GM19043 (cell line): Measurements from ENCODE around the gene F8A3.
"Not testable (repeated sequence)": the region's sequence is repeated elsewhere in the genome, so short reads cannot be mapped to it uniquely, and the experiment has no call there.

ENCODE experiments used
- ATAC-seq: cut with Tn5 transposase; IDR thresholded peaks from one replicate; pipeline ENCODE4 v1.9.1; 2021; ENCODE audit warnings: low read depth; ENCODE audit not compliant: unreplicated experiment

Gene F8A3

DNA sequence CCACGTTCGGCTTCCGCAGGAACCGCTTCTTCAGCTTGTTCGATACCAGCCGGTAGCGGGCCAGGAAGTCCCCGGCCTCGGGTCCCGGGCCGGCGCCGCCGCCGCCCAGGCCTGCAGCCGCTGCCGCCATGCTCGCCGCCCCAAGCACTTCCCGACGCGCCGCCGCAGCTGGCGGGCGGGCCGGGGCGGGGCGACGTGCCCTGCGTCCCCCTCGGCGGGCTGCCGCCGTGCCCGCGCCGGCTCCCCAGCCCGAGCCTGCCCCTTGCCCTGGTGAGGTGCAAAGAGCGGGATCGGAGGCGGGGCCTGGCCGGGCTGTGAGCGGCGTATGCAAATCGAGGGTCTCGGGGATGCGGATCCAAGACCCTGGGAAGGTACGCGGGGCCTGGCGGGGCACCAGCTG, at the start of gene F8A3:
Gene F8A3, minus strand, starts transcription at position 150 of the 400 bp plus-strand sequence. Its CDS starts 20 bp downstream, at position 130.
- ATAC-seq, result peak; percentile 65

DNA sequence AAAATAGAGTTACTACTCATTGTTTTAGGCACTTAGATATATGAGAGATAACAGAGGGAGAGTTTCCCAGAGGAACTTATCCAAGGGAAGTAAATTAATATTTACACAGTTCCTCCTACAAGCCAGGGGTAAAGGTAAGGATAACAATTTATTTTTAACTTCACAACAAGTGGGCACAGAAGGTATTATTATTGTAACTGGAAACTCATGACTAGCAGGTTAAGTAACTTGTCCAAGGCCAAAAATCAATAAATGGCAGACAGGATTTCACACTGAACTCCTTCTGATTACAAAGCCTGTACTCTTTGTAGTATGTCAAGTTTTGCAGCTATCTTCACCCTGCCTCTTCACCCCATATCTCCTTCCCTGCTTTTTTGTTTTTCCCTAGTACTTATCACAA, 46.9 kb upstream of the F8A3 start:
- ATAC-seq, result no peak

GRCh38 chrX:155495134-155495533, 36.7 kb upstream of the F8A3 start:
- ATAC-seq, result not testable (repeated sequence)

DNA sequence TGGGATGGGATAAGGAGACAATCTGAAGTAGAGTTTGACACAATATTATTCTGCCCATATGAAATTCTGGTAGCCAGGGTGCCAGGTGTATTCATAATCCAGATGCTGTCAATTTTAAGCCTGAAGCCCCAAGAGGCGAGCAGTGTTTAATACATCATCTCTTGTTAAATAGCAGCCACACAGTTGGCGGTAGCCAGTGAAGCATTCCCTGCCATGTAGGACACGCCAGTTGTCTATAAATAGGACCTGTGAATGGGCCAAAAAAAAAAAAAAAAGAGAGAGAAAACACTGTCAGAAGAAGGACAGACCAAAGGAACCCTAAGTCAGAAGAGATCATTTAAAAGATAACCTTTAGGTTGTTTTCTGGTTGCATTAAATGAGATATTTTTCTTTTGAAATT, 33.0 kb upstream of the F8A3 start:
- not testable (repeated sequence) for ATAC-seq

DNA sequence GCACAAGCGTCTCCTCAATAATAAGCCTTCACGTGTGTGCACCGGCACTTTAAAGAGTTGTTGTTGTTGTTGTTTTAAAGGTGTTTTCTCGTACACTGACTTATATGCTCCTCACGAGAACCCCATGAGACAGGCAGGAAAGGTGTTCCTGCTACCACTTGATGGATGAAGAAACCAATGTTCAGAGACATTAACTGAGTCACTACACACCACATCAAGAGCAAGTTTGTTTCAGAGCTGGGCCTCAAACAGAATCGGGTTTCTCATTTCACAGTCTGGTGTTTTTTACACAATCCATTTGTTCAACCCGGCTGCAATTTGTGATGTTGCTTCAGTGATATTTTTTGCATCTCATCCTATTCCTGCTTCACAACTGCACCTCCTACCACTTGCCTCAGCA, 18.7 kb upstream of the F8A3 start:
- not testable (repeated sequence) for ATAC-seq

GRCh38 chrX:155466269-155466938, 8.0 kb upstream of the F8A3 start:
- ATAC-seq, result peak; percentile 61

DNA sequence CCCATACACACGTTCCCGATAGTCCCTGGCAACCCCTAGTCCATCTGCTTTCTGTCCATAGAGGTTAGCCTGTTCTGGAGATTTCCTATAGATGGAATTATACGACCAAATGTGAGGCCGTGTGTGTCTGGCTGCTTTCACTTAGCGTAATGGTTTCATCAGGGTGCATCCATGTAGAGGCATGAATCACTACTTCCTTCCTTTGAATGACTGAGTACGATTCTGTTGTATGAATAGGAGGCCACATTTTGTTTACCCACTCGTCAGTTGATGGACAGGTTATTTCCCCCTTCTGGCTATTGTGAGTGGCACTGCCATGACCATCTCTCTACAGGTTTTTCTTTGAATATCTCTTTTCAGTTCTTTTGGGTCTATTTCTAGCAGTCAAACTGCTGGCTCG, 2.1 kb upstream of the F8A3 start:
- not testable (repeated sequence) for ATAC-seq

DNA sequence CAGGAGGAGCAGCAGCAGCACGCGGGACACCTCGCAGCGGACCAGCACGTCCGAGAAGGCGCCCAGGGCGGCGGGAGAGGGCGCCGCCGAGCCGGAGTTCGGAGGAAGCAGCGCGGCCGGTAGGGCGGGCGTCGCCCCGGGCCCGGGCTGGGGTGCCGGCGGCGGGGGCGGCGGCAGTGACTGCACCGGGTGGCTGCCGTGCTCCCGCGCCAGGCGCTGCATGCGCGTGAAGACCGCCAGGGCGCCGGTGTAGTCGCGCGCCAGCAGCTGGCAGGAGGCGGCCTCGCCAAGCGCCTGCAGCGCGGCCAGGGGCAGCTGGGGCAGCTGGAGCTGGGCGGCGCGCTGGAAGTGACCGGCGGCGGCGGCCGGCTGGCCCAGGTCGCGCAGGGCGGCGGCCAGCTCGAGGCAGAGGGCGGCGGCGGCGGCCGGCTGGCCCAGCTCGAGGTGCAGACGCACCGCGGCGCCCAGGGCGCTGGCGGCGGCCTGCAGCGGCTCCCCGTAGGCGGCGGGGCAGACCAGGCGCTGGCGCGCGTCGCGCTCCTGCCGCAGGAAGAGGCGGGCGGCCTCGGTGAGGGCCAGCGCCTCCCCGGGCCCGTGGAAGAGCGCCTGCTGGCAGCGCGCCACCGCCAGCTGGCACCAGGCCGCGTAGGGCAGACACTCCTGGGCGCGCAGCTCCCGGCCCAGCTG, 516 bp downstream of the F8A3 start:
- peak; percentile 47 for ATAC-seq

GRCh38 chrX:155441097-155441496, 17.3 kb downstream of the F8A3 start:
- no peak for ATAC-seq

DNA sequence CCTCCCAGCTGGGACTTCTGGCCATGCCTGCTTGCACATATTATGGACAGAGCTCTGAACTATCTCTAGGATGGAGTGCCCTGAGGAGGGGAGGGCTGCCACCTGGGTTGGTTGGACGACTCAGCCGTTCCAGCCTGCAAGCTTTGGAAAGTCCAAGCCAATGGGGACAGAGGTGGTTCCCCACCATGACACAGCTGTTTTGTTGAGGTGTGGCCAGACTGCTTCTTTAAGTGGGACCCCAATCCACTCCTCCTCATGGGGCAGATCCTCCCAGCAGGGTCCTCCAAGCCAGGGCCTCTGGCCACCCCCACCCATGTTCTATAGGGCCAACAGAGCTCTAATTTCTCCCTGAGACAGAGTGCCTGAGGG, 22.7 kb downstream of the F8A3 start:
- no peak for ATAC-seq

- ATAC-seq, result no peak
Observed at GRCh38 chrX:155434906-155435743, 23.3 kb downstream of the F8A3 start.

DNA sequence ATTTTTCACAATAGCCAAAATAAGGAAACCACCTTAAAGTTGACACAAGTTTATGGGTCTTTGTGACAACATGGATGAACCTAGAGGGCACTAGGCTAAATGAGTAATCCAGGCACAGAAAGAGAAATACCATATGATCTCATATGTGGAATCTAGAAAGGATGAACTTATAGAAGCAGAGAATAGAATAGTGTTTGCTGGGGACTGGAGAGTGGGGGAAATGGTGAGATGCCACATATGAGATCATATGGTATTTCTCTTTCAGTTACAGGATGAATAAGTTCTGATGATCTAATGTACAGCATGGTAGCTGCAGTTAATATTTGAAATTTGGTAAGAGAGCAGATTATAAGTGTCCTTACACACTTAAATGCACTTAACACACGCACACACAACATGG, 40.7 kb downstream of the F8A3 start:
- no peak for ATAC-seq
